IMR-90 (cell line): ENCODE data around the gene TNPO1. TPM values are rescaled to one million over a fixed set of nuclear protein-coding genes. Genes with fewer than 3 reads are reported as not detected.

Experiments used
- ATAC-seq: fragments of 200-7000 bp; cut with Tn5 transposase; 2 replicates; pipeline ENCODE4 v1.9.1; 2020; ENCODE audit warnings: low read depth, mild to moderate bottlenecking, moderate library complexity
- BruUV-seq: library from RNA; stranded (reverse); fragments of 400-500 nt; replicated peaks from 2 replicates; lab custom pipeline; 2021; lab: Mats Ljungman, UMichigan
- CTCF ChIA-PET: fragments of 300-600 bp; formaldehyde crosslinking; extraction: SDS; loops from one replicate; lab custom pipeline; 2021; ENCODE audit warnings: antibody characterized with exemption; lab: Yijun Ruan, JAX
- POLR2A ChIA-PET: fragments of 300-600 bp; sonication (Branson Sonifier 250); formaldehyde crosslinking; loops from one replicate; lab custom pipeline; 2022; ENCODE audit warnings: antibody characterized with exemption; ENCODE audit not compliant: unreplicated experiment; lab: Charles Lee
- DNase-seq: peaks from one replicate; pipeline ENCODE4 v3.0.0; 2013
- H2AFZ ChIP-seq: replicated peaks from 2 replicates; pipeline ENCODE3; 2013; ENCODE audit warnings: low read length, mild to moderate bottlenecking; ENCODE audit not compliant: poor library complexity
- H2AK5ac ChIP-seq: 2 replicates; pipeline ENCODE4 v1.6.1; 2013; ENCODE audit warnings: low read depth, low read length, inconsistent platforms
- H2AK9ac ChIP-seq: replicated peaks from 2 replicates; pipeline ENCODE3; 2013; ENCODE audit warnings: mild to moderate bottlenecking, low read depth, low read length, moderate library complexity; ENCODE audit not compliant: poor library complexity
- H2BK120ac ChIP-seq: 2 replicates; pipeline ENCODE4 v1.6.1; 2013; ENCODE audit warnings: low read depth, low read length, inconsistent platforms
- H2BK15ac ChIP-seq: 3 replicates; pipeline ENCODE4 v1.6.1; 2013; ENCODE audit warnings: low read depth, low read length, inconsistent platforms
- H2BK20ac ChIP-seq: 2 replicates; pipeline ENCODE4 v1.6.1; 2013; ENCODE audit warnings: low read depth, mild to moderate bottlenecking, inconsistent platforms, low read length, moderate library complexity
- H2BK5ac ChIP-seq: 2 replicates; pipeline ENCODE4 v1.6.1; 2013; ENCODE audit warnings: mild to moderate bottlenecking, low read depth, low read length, inconsistent platforms; ENCODE audit not compliant: poor library complexity, severe bottlenecking
- H3K14ac ChIP-seq: replicated peaks from 2 replicates; pipeline ENCODE4 v1.6.1; 2013; ENCODE audit warnings: low read depth, low read length, inconsistent platforms
- H3K18ac ChIP-seq: 2 replicates; pipeline ENCODE4 v1.6.1; 2013; ENCODE audit warnings: low read depth, low read length, control low read depth
- H3K23ac ChIP-seq: 2 replicates; pipeline ENCODE4 v1.6.1; 2013; ENCODE audit warnings: low read depth, low read length, inconsistent platforms
- H3K27ac ChIP-seq: 2 replicates; pipeline ENCODE4 v1.5.1; 2013; ENCODE audit warnings: mild to moderate bottlenecking, control low read depth, low read length; ENCODE audit not compliant: insufficient read depth
- H3K27me3 ChIP-seq: 2 replicates; pipeline ENCODE4 v1.6.1; 2013; ENCODE audit warnings: low read length; ENCODE audit not compliant: control insufficient read depth, insufficient read depth
- H3K36me3 ChIP-seq: 2 replicates; pipeline ENCODE4 v1.6.1; 2013; ENCODE audit warnings: low read length, mixed read lengths; ENCODE audit not compliant: control insufficient read depth, insufficient read depth
- H3K4ac ChIP-seq: 2 replicates; pipeline ENCODE4 v1.6.1; 2013; ENCODE audit warnings: low read depth, low read length, inconsistent platforms
- H3K4me1 ChIP-seq: 2 replicates; pipeline ENCODE4 v1.6.1; 2013; ENCODE audit warnings: low read length, mixed read lengths; ENCODE audit not compliant: control insufficient read depth, insufficient read depth
- H3K4me2 ChIP-seq: 2 replicates; pipeline ENCODE4 v1.6.1; 2013; ENCODE audit warnings: low read depth, mild to moderate bottlenecking, control low read depth, low read length, moderate library complexity
- H3K4me3 ChIP-seq: 2 replicates; pipeline ENCODE4 v1.5.1; 2013; ENCODE audit warnings: low read depth, mild to moderate bottlenecking, control low read depth, low read length, moderate library complexity; ENCODE audit not compliant: insufficient read depth
- H3K56ac ChIP-seq: 2 replicates; pipeline ENCODE4 v1.6.1; 2013; ENCODE audit warnings: low read length, inconsistent platforms; ENCODE audit not compliant: insufficient read depth; ENCODE audit errors: extremely low read depth
- H3K79me1 ChIP-seq, 2 experiments: 2 replicates each; pipeline ENCODE4 v1.6.1; 2013; ENCODE audit warnings: low read length in 2 of 2, inconsistent platforms in 1 of 2, low read depth in 1 of 2
- H3K9ac ChIP-seq: 2 replicates; pipeline ENCODE4 v1.6.1; 2013; ENCODE audit warnings: low read depth, low read length, control low read depth
- H3K9me1 ChIP-seq: 2 replicates; pipeline ENCODE4 v1.6.1; 2013; ENCODE audit warnings: low read length, inconsistent platforms; ENCODE audit not compliant: insufficient read depth
- H3K9me3 ChIP-seq: 2 replicates; pipeline ENCODE4 v1.6.1; 2013; ENCODE audit warnings: low read length; ENCODE audit not compliant: control insufficient read depth, insufficient read depth
- H4K20me1 ChIP-seq: 2 replicates; pipeline ENCODE4 v1.6.1; 2013; ENCODE audit warnings: low read length, inconsistent platforms; ENCODE audit not compliant: insufficient read depth
- H4K5ac ChIP-seq: 2 replicates; pipeline ENCODE4 v1.6.1; 2013; ENCODE audit warnings: mild to moderate bottlenecking, low read depth, low read length, control low read depth
- H4K8ac ChIP-seq, 2 experiments: 2 replicates each; pipeline ENCODE4 v1.6.1; 2013; ENCODE audit warnings: low read depth in 2 of 2, low read length in 2 of 2, control low read depth in 1 of 2, inconsistent platforms in 1 of 2
- H4K91ac ChIP-seq: 2 replicates; pipeline ENCODE4 v1.6.1; 2013; ENCODE audit warnings: low read depth, low read length, inconsistent platforms; ENCODE audit not compliant: insufficient read depth
- BHLHE40 ChIP-seq: fragments of 150-350 bp; IDR thresholded peaks from 2 replicates; pipeline ENCODE4 v1.6.1; 2016; ENCODE audit warnings: mild to moderate bottlenecking, low read depth, low read length
- CEBPB ChIP-seq: IDR thresholded peaks from 2 replicates; pipeline ENCODE4 v1.6.1; 2012; ENCODE audit warnings: low read depth, low read length, improper control_type of control experiment
- CTCF ChIP-seq: conservative IDR thresholded peaks from 2 replicates; pipeline ENCODE4 v1.5.1; 2012; ENCODE audit warnings: mild to moderate bottlenecking, low read depth, low read length, improper control_type of control experiment
- MAZ ChIP-seq: IDR thresholded peaks from 2 replicates; pipeline ENCODE4 v1.6.1; 2012; ENCODE audit warnings: low read depth, mild to moderate bottlenecking, low read length, improper control_type of control experiment, moderate library complexity, borderline replicate concordance
- POLR2A ChIP-seq: IDR thresholded peaks from 2 replicates; pipeline ENCODE4 v1.6.1; 2012; ENCODE audit warnings: mild to moderate bottlenecking, low read depth, low read length
- RAD21 ChIP-seq: IDR thresholded peaks from 2 replicates; pipeline ENCODE4 v1.6.1; 2012; ENCODE audit warnings: low read length, improper control_type of control experiment
- SMC3 ChIP-seq: fragments of 150-350 bp; IDR thresholded peaks from 2 replicates; pipeline ENCODE4 v1.6.1; 2016; ENCODE audit warnings: low read depth, mild to moderate bottlenecking, antibody characterized with exemption, low read length, moderate library complexity
- WGBS, 2 experiments: methylation state at CpG; one replicate each; pipeline versions ENCODE4 v1.1.5 to v1.1.7; 2013; ENCODE audit warnings: missing lambda C conversion rate in 2 of 2; ENCODE audit not compliant: insufficient read length in 1 of 2; ENCODE audit errors: extremely low coverage in 2 of 2; 5-methylcytosine and 5-hydroxymethylcytosine counted together
- dilution Hi-C: fragments of 300-500 bp; cut with HindIII; formaldehyde crosslinking; loops from one replicate; pipeline ENCODE4 v1.14.3; 2018; ENCODE audit warnings: low sequenced_read_pairs; ENCODE audit not compliant: unreplicated experiment
- in situ Hi-C: fragments of 300-500 bp; cut with MboI; formaldehyde crosslinking; loops from 3 replicates; pipeline ENCODE4 v1.14.3; 2019; ENCODE audit warnings: low sequenced_read_pairs, inconsistent platforms, mixed read lengths
- intact Hi-C: fragments of 100-400 bp; cut with micrococcal nuclease; formaldehyde crosslinking; loops from 2 replicates; pipeline ENCODE4 v1.10.0; 2022
- polyA plus RNA-seq, 3 experiments: library from polyadenylated mRNA; depleted of rRNA; stranded (reverse); fragments of >200 nt; gene quantifications; 2 replicates each; pipeline ENCODE4 v1.2.3, GENCODE V29; 2012; ENCODE audit warnings: low replicate concordance in 1 of 3
- total RNA-seq: library from RNA; depleted of rRNA; stranded (reverse); fragments of >200 nt; gene quantifications from 2 replicates; pipeline ENCODE4 v1.2.3, GENCODE V29; 2012

The TNPO1 gene
- total and polyA plus RNA-seq, 2 of the 4 experiments (the other 2 are of a cell fraction), result 45.5 to 400 TPM

- POLR2A ChIA-PET, result interaction anchor here (1.2 kb wide), 1 partner anchor 11 kb away, joined by 4 read pairs; no protein-coding TSS in a partner anchor
These were observed 139.4 kb downstream of the TNPO1 start, which contains the start of gene FCHO2 for GRCh38 chr5:72955768-72956323. FCHO2 (plus strand) TSS chr5:72956041; CDS start chr5:72956097, 56 bp downstream.

More at GRCh38 chr5:72955768-72956323, 139.4 kb downstream of the TNPO1 start, which contains the start of gene FCHO2:
- Histone ChIP-seq H3K36me3 (peaks cover 3% of the 10 kb centered on the region), H4K20me1 (peaks cover 5% of the 10 kb centered on the region; the same call in 1 of the 2 replicates), H3K27ac (peak within 1 kb of the TSS; percentile 96), H2BK20ac (peak within 1 kb of the TSS; percentile 11; the same call in 1 of the 2 replicates), H2BK15ac (peak within 1 kb of the TSS; percentile 26; the same call in 1 of the 3 replicates), H4K8ac (peak within 1 kb of the TSS; percentile 70 to 95), H3K23ac (peak within 1 kb of the TSS; percentile 95), H3K9me1 (peaks cover 8% of the 10 kb centered on the region), H3K9me3 (no peaks in the 10 kb centered on the region), H2AK5ac (peak within 1 kb of the TSS; percentile 65), H2BK120ac (peak within 1 kb of the TSS; percentile 79), H3K4me3 (peak within 1 kb of the TSS; percentile 81), H2AFZ (peak within 1 kb of the TSS; percentile 96), H3K4ac (peak within 1 kb of the TSS; percentile 95), H3K4me1 (peaks cover 13% of the 10 kb centered on the region), H3K27me3 (no peaks in the 10 kb centered on the region), H2BK5ac (peak within 1 kb of the TSS; percentile 93), H3K14ac (peak within 1 kb of the TSS; percentile 90), H3K9ac (peak within 1 kb of the TSS; percentile 84), H2AK9ac (peak within 1 kb of the TSS; percentile 93), H3K79me1 (peaks cover 3 to 23% of the 10 kb centered on the region in 2 experiments; a peak in 2 of 4 replicates), H3K56ac (peak within 1 kb of the TSS; percentile 92), H4K91ac (peak within 1 kb of the TSS; percentile 93), H4K5ac (peak within 1 kb of the TSS; percentile 96), H3K4me2 (peak within 1 kb of the TSS; percentile 98), H3K18ac (peak within 1 kb of the TSS; percentile 92)
- peak; percentile 95 for DNase-seq
- peak; percentile 22; the same call in 1 of the 2 replicates for TF ChIP-seq MAZ
- TF ChIP-seq RAD21, result peak; percentile 61
- TF ChIP-seq CEBPB, result no peak
- TF ChIP-seq POLR2A, result peak; percentile 74
- no peak for TF ChIP-seq BHLHE40
- TF ChIP-seq CTCF, result peak; percentile 81
- peak; percentile 33 for TF ChIP-seq SMC3
- intact Hi-C loops (loop anchor here (1.0 to 5.0 kb wide), 4 partner anchors 246 to 496 kb away; no protein-coding TSS in a partner anchor), dilution Hi-C loops (no loop called here), in situ Hi-C loops (no loop called here)
- no TSS peak for BruUV-seq
- CTCF ChIA-PET, result interaction anchor here (0.8 to 0.9 kb wide), 2 partner anchors 125 to 224 kb away, joined by 3 read pairs; no protein-coding TSS in a partner anchor
- peak; percentile 84 for ATAC-seq
- WGBS, 2 experiments, result 0% methylated on average over 36 of the region's 64 CpGs; no CpG with 5 or more reads in 1 of the 2 experiments
